HG03135 (cell line): ENCODE results near the gene PROX1.

Experiments
- ATAC-seq: cut with Tn5 transposase; IDR thresholded peaks from one replicate; pipeline ENCODE4 v1.9.1; 2021; ENCODE audit warnings: mild to moderate bottlenecking, moderate library complexity; ENCODE audit not compliant: unreplicated experiment

Gene PROX1

DNA sequence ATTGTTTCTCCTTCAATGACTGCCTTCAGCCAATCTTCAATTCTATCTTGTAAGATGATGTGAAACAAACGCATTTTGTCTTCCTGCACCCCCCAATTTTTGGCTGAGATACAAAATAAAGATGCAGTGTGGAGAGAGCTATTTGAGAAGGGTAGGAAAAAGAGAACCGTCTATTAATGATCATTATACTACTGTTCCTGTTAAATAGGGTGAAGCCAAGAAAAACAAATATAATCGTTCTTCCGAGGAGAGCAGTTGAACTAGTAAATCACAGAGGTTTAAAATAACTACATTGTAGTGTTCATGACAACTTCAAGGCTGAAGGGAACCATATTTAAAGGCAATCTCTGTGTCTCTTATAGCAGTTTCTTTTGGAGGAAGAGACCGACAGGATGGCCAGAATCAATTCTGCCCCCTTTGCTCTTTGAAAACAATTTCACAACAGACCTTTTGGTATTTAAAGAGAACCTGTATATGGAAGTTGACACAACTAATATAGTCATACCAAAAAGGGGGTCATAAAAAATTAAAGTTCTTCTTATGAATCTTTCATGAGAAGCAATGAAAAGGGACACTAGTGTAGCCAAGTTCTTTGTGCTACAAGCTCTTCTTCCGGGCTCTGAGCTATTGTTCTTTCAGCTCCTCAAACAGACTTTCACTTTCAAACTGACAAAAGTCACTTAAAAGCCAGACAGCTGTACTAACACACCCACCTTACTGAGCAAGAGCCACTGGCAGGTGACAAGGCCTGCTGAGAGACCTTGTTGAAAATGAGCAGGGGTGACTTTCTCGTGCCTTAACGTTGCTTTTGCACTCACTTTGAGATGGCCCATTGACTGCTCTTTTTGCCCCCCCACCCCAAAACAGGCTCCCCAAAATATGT is 30.9 kb downstream of the PROX1 start:
- ATAC-seq, result no peak

DNA sequence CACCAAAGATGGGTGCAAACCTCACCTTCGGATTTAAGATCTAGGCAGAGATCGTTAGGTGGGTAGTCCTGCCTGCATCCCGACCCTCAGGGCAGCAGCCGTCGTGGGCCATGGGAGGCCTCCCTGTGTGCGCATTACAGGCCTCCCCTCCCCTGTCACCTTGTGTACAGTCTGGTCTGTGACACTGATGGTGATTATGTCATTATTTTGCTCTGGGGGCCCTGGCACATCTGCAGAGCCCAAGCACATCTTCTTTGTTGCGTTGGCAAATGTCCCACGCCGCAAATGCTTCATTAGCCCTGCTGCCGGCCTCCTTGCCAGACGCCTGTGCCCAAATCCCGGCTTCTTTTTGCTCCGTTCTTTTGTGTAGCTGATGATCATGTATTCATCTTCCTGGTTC is 31.7 kb downstream of the PROX1 start:
- no peak for ATAC-seq

DNA sequence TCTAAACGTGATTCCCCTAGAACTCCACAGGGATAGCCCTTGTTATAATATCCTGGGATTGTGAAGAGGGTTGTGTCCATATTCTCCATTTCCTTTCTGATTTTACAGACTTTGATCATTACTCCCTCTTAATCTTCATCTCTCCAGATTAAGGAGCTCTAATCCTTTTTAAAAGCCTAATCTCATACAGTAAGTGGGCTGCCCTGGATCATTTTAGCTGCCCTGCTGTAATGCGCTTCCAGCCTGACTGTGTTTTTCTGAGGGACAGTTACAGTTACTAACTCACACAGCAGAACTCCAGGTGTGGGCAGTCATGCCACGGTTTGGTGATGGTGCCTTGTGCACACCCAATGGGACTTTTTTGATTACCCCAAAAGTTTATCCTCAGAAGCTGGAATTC is 33.5 kb downstream of the PROX1 start:
- ATAC-seq, result no peak

DNA sequence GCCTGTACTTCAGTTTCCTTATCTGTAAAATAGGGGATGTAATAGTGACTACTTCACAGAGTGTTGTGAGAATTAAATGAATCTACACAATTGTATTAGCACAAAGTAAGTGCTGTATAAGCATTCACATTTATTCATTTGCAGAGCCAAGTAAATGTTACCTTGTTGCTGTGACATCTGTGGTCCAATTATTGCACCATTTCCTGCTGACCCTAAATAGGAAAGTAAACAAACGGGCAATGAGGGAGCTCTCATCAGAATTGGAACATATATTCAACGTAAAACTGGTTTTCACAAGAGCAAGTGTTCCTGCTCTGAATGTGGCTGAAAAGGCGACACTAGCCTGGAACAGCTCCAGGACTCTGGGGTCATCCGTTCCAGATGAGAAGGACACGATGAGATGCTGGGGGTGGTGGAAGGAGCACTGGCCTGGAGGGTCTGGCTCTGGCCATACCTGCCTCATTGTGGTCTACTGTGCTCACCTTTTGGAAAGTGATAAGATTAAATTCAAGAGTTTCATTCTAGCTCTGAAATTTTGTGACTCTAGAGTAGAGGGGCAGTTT is 34.5 kb downstream of the PROX1 start:
- ATAC-seq, result no peak

DNA sequence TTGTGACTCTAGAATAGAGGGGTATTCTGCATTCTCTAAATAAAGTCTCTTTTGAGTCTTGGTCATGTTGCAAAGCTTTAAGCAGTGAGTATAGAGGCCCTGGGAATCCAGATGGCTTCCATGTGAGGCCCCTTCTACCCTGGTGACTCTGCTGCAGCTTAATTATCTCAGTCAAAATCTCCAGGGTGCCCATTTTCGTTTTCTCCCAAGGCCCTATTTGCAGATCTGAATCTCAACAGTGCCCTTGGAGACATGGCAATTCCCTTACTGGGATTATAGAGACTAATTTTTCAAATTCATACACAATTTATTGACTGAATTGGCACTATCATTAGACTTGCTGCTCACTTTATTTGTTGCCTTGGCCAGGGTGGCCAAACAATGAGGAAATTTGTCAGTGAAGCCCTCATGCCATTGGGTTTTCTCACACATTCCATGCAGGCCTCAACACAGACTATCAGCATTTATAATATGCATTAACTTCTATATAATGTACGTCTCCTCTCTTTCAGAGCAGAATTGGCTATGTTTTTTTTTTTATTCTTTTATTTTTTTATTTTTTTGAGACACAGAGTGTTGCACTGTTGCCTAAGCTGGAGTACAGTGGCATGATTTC is 35.1 kb downstream of the PROX1 start:
- ATAC-seq, result no peak

DNA sequence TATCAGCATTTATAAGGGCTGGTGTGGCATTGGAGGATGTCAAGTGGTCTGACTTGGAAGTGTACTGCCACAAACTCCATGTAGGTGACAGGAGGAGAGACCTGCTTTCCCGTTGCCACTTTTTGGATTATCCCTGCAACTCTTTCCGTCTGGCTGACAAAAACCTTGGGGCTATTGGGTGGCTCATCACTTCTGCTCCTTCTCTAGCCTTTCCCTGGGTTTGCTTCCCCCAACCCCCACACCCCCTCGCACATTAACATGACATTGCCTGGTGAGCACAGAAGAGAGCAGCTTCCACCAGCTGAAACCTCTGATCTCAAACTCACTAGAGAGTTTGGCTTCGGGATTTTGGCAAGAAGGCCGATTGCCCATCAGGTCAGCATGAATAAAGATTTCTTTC is 39.2 kb downstream of the PROX1 start:
- no peak for ATAC-seq

DNA sequence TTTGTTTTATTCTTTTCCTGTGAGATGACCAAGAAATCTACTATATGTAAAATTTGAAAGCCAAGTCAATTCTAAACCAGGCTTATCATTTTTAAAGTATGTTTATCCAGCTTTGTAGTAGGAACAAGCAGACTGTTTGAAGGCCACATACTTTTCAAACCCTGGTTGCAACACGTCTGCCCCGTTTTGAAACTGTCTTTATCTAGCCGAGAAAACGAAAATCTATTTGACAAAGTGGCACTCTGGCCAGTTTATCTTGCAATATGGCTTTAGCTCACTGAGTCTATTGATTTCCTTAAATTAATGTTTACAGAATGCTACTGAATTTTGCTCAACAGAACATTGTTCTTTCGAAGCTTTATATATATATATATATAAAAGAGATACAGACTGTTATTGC is 39.7 kb downstream of the PROX1 start:
- no peak for ATAC-seq

DNA sequence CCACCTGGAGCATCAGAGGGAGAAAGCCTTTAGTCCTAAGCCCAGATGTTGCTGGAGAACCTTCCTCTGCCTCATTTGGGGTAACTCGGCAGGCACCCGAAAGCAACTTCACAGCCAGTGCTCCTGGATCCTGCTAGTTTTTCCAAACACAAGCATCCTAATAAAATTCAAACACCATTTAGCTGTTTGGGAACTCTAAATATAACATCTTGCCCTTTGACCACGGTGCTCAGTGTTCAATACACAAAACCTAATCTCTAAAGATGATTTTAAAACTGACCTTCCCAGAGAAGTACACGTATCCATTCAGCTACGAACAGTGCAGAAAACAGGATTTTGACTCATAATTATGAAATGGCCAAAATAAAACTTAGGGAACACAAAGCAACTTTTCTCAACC is 40.3 kb downstream of the PROX1 start:
- ATAC-seq, result no peak

DNA sequence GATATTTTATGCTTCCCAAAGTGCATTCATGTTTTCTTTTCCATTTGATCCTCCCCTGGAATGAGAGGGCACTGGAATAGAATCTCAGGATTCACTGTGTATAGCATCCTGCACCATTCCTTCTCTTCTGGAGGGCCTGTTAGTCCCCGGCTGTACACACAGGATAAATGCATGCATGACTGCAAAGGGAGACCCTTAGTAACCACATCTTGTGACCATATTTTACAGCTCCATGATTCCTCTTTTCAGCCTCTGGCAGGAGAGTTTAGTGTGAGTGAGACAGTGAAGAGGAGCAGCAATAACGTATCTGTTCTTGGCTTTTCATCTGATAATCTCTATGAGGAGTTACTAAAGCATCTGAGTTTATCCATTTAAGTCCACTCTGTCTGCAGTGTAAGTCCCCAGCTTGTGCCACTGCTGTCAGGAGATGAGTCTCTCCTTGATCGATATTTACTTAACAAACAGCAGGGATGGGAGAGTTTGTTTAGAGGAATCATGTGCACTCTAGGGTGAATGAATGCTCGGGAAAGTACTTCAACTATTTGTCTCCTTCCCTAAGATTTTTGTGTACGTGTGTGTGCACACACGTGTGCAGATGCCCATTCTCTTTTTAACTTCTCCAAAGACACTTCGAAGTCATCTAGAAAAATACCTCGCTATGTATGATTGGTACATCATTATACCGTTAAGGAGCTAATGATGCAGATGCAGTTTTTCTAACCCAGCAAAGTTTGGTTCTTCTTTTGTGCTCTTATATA is 41.1 kb downstream of the PROX1 start:
- no peak for ATAC-seq

DNA sequence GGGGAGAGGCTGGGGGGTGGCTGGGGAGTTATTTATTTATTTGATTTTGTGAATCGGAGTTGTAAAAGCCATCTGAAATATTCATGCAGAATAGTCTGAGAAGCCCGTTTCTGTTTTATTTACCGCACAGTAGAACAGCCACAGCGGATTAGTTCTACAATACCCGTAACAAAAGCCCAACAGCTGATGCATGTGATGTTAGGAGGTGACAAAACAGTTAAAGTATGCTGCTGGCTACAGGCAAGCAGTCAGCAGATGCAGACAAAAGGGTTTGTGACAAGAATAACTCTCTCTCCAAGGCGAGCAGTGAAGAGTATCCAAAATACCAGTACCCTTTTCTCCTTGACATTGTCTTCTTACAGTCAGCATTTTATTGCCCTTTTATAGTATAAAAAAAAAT is 42.0 kb downstream of the PROX1 start:
- no peak for ATAC-seq

DNA sequence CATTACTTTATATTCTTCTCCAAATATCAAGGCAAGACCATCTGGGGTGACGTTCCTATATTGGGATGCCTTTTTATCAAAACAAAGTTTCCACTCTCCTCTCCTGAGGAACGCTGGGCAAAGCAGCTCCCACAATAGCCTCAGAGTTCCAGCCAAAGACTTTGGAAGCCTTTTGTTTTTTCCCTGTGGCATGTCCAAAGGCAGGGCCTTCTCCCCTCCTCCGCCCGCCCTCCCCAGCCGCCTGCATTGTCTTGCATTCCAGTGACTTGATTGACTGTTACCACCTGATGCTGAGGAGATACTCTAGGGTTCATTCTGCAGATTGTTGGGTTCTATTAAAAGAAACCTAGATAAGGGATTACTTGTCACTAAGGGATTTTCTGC is 43.5 kb downstream of the PROX1 start:
- no peak for ATAC-seq

DNA sequence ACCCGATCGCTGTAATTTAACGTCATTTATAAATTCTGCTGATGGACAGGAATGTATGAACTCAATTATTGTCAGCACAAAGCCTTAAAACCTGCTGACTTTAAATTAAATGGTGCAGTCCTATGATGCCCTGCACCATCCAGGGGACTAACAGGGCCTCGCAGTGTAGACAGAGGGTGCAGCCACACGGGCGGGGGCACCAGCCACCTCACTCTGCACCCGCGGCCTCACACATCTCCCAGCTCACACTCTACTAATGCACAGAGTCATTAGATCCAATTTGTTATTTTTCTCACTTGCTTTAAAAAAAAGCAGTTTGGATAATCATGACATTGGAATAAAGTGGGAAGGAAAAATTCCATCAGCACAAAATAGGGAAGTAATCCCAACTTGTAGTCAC is 49.7 kb downstream of the PROX1 start:
- no peak for ATAC-seq

DNA sequence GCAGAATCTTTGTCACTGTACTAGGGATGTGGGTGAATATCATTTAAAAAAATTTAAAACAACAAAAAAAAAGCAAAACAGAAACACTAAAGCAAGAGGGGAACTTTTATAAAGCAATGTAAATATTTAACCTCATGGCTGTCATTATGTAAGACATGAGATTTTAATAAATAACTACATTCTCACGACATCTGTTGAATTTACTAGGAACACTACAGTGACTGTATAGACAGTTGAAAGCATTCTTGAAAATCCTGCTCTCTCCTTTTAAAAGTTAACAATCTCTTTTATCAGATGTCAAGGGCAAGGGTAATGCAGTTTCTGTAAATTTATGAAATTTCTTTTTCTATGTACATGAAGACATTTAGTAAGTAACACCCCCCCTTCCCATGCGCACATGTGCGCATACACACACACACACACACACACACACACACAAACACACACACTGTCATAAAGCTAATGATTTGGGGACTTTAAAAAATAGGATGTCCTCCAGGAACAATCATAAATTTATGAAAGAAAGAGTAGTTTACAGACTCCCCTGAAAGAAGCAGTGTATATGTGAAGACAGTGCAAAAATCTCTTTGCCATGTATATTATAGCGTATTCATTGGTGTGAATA is 51.7 kb downstream of the PROX1 start:
- no peak for ATAC-seq

DNA sequence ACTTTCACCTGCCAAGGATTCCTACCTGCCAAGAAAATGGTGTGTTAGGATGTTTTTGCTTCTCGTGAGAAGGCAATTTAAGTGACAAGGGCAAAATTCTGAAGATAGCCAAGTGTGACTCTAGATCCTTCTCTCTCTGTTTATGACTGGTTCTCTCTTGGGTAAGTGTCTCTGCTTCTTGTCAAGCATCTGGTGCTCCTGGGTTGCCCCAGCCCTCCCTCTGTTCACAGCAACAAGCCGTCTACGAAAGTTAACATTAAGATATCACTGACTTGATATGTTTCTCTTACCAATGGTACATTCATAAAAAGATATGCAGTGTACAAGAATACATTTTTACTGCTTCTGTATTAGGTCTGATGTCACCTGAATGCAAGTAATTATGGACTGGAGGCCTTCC is 55.4 kb downstream of the PROX1 start:
- no peak for ATAC-seq

DNA sequence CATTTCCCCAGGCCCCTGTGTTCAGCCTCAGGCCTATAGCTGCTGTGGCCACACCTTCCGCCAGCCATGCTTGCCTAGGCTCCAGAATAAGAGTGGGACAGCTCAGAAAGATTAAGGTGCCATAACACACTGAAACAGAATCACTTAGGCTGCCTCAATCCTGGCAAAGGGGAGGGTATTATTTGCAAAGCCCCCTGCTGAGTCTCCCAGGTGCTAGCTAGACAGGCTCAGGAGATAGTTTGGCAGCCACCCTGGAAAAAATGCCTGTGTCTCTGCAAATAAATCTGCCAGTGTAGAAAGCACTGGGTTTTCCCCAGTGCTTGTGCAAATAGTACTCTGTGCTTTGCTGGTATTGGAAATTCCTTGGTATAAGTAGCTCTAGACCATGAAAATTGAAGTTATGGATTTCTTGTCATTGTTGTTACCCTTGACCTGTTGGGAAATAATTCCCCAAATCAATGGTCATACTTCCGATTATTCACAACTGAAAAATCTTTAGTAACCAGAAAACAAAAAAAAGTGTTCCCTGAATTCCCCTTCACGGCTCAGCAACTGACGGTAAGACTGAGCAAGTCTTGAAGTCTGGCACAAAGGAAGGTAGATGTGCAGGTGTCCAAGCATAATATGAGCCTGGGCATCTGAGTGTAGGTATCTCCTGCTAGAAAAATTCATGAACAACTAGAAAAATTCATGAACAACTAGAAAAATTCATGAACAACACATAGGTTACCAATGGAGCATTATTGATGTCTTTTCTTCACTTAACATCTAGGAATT is 56.9 kb downstream of the PROX1 start:
- ATAC-seq, result no peak

DNA sequence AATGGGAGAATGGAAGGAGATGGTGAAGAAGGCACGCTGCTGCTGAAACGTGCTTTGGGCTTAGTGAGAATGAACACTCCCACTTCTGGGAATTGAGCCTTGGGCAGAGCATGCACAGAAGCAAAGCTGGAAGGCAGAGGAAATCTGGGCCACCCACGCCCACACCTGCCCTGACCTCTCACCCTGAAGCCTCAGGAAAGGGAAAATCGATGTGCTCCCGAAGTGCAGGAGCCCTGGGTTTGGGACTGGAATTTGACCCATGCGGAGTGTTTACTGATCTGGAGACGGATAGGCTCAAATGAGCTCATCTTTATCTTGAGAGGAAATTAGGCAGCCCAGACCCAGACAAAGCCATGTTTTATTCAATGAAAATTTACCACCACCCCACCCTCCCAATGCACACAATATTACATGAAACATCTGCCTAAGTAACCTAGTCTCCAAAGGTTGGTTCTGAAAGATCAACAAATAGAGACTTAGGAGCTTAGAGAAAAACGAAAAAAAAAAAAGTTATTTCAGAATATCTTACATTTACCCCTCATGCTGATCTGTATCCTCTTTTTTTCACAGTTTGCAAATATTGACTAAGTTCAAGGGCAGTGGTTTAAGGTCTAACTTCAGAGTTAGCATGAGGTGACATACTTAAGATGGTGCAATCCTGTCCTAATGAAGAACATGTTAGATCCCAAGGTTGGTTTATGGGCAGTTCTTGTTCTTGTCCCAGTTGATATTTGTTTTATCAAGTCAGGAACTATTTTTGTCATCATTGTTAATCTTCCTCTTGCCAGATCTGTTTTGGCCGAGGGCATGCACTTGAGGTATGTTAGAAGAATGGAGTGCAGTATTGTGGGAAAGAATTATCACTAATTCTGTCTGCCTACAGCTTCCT is 63.0 kb downstream of the PROX1 start:
- ATAC-seq, result no peak

DNA sequence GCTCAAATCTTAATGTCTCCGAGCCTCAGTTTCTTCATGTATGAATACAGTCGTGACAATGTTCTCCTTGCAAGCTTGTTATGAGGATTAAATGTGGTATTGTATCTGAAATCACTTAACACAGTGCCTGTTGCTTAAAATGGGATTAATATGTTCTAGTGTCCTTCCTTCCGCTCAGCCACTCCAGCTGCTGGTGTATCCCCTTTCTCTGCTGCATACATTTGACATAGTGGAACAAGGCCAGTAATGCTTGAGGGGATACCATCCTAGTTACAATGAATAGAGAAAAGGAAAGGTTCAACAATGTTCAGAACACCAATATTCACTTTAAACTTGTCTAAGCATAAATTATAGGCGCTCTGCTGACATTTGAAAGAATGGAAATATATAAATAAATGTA is 64.0 kb downstream of the PROX1 start:
- no peak for ATAC-seq

DNA sequence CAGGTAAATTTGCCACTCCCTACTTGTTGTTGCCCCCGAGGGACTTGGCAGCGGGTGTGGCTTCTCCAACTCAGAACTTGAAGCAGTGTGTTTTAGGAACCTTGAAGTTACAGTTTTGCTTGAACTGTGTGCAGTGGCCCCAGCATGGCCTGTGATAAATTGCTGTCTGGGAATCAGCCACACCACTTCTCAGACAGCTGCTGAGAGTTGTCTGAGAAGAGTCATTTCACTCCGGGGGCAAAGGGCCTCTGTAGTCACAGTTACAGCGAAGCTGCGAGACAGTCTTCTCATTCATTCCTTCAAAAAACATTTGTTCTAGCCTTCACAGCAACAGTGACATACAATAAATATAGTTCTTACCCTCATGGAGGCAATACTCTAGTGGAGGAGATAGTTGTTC is 70.3 kb downstream of the PROX1 start:
- no peak for ATAC-seq

DNA sequence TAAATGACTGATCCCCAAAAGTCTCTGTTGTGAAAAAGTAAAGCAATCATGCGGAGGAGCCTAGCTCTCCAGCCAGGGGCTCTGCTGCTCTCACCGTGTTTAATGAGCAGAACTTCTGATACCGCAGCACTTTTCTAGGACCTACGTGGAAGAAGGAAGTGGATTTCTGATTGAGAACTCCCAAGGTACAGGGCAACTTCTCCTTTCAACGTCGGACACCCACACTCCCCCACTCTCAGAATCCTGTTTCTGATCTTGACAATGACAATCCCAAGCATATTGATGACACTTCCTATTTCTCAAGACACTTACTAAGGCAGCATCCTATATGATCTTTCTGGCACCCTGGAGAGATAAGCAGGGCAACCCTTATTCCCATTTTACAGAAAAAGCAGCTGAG is 78.4 kb downstream of the PROX1 start:
- no peak for ATAC-seq
